GM12878 (cell line): ENCODE results near the gene KRTAP12-1. TPM values are rescaled to one million over a fixed set of nuclear protein-coding genes. Genes with fewer than 3 reads are reported as not detected.

Experiments used
- ATAC-seq: fragments of 200-7000 bp; cut with Tn5 transposase; 3 replicates; pipeline ENCODE4 v1.9.1; 2020; ENCODE audit warnings: mild to moderate bottlenecking, moderate library complexity
- BruUV-seq: library from RNA; stranded (reverse); fragments of 400-500 nt; replicated peaks from 2 replicates; lab custom pipeline; 2021; lab: Mats Ljungman, UMichigan
- CTCF ChIA-PET: fragments of 300-600 bp; sonication (Branson Sonifier 250); formaldehyde crosslinking; extraction: SDS; loops from one replicate; lab custom pipeline; 2021; ENCODE audit warnings: inconsistent platforms; lab: Yijun Ruan, JAX
- POLR2A ChIA-PET: fragments of 350-600 bp; formaldehyde crosslinking; extraction: SDS; loops from one replicate; lab custom pipeline; 2021; ENCODE audit warnings: inconsistent platforms; lab: Charles Lee
- RAD21 ChIA-PET: fragments of 300-600 bp; sonication (Branson Sonifier 250); formaldehyde crosslinking; loops from one replicate; lab custom pipeline; 2023; ENCODE audit warnings: antibody characterized with exemption; ENCODE audit not compliant: unreplicated experiment; lab: Charles Lee
- SMC1A ChIA-PET: fragments of 300-600 bp; sonication (Branson Sonifier 250); formaldehyde crosslinking; loops from one replicate; lab custom pipeline; 2023; ENCODE audit not compliant: unreplicated experiment, uncharacterized antibody; lab: Charles Lee
- DNase-seq: peaks from one replicate; pipeline ENCODE4 v3.0.0-alpha.2; 2011; ENCODE audit warnings: low read depth, low spot score
- FAIRE-seq: peaks from 3 replicates; lab custom pipeline; 2011; peaks lifted over from hg19 to GRCh38; lab: Jason Lieb, UNC
- H2AFZ ChIP-seq: 2 replicates; pipeline ENCODE4 v1.6.0; 2011; ENCODE audit warnings: low read depth, low read length, control low read depth; ENCODE audit not compliant: control insufficient read depth
- H3K27ac ChIP-seq: 2 replicates; pipeline ENCODE4 v1.5.1; 2011; ENCODE audit warnings: control low read depth; ENCODE audit not compliant: control insufficient read depth, insufficient read depth
- H3K27me3 ChIP-seq, 2 experiments: replicated peaks in 1 of 2; 2 replicates each; pipeline versions ENCODE4 v1.6.0 to v1.6.1; 2011; ENCODE audit warnings: low read length in 1 of 2; ENCODE audit not compliant: control insufficient read depth in 2 of 2, insufficient read depth in 2 of 2
- H3K36me3 ChIP-seq, 2 experiments: 2 replicates each; pipeline ENCODE4 v1.5.1; 2011; ENCODE audit warnings: low read length in 1 of 2; ENCODE audit not compliant: control insufficient read depth in 2 of 2, insufficient read depth in 2 of 2
- H3K4me1 ChIP-seq: 2 replicates; pipeline ENCODE4 v1.6.1; 2011; ENCODE audit warnings: mild to moderate bottlenecking, low read length, moderate library complexity, mixed read lengths; ENCODE audit not compliant: control insufficient read depth, insufficient read depth
- H3K4me2 ChIP-seq: 2 replicates; pipeline ENCODE4 v1.6.0; 2011; ENCODE audit warnings: control low read depth; ENCODE audit not compliant: control insufficient read depth, insufficient read depth
- H3K4me3 ChIP-seq: fragments of 200-600 bp; sonication (generic); 2 replicates; pipeline ENCODE4 v1.5.1; 2016
- H3K79me2 ChIP-seq: 2 replicates; pipeline ENCODE4 v1.6.0; 2011; ENCODE audit warnings: low read length; ENCODE audit not compliant: control insufficient read depth, insufficient read depth
- H3K9ac ChIP-seq: 2 replicates; pipeline ENCODE4 v1.8.0; 2011; ENCODE audit warnings: low read length, control low read depth, mixed read lengths; ENCODE audit not compliant: control insufficient read depth, insufficient read depth
- H3K9me3 ChIP-seq: replicated peaks from 3 replicates; pipeline ENCODE4 v1.5.1; 2011; ENCODE audit warnings: mild to moderate bottlenecking, low read length; ENCODE audit not compliant: control insufficient read depth, insufficient read depth
- H4K20me1 ChIP-seq: 2 replicates; pipeline ENCODE4 v1.6.0; 2011; ENCODE audit not compliant: control insufficient read depth, insufficient read depth
- HDAC2 ChIP-seq: fragments of 200-600 bp; sonication (generic); IDR thresholded peaks from 2 replicates; pipeline ENCODE4 v1.6.1; 2017
- PBX3 ChIP-seq: IDR thresholded peaks from 2 replicates; pipeline ENCODE4 v1.6.1; 2011; ENCODE audit warnings: mild to moderate bottlenecking, low read depth, low read length, moderate library complexity; ENCODE audit not compliant: insufficient replicate concordance
- POLR2A ChIP-seq: IDR thresholded peaks from 2 replicates; pipeline ENCODE4 v1.6.1; 2011; ENCODE audit warnings: low read depth, mild to moderate bottlenecking, low read length
- RFX5 ChIP-seq: IDR thresholded peaks from 2 replicates; pipeline ENCODE4 v1.6.1; 2011; ENCODE audit warnings: low read depth, low read length, improper control_type of control experiment
- SIX5 ChIP-seq: IDR thresholded peaks from 2 replicates; pipeline ENCODE4 v1.6.1; 2011; ENCODE audit warnings: mild to moderate bottlenecking, low read depth, low read length, moderate library complexity; ENCODE audit not compliant: severe bottlenecking
- SKIL ChIP-seq: fragments of 450-650 bp; IDR thresholded peaks from 2 replicates; pipeline ENCODE4 v1.6.1; 2017; ENCODE audit warnings: mild to moderate bottlenecking, low read depth, inconsistent platforms; ENCODE audit not compliant: poor library complexity, severe bottlenecking
- ZSCAN29 ChIP-seq: fragments of 450-650 bp; IDR thresholded peaks from 2 replicates; pipeline ENCODE4 v1.6.1; 2017; ENCODE audit warnings: mild to moderate bottlenecking, moderate library complexity
- WGBS: methylation state at CpG from one replicate; pipeline ENCODE4 v1.1.6; 2016; ENCODE audit warnings: low lambda C conversion rate; ENCODE audit not compliant: insufficient replicate concordance, insufficient coverage; ENCODE audit errors: missing lambda C conversion rate; 5-methylcytosine and 5-hydroxymethylcytosine counted together
- in situ Hi-C: fragments of 300-500 bp; cut with MboI; formaldehyde crosslinking; loops from 9 replicates; pipeline ENCODE4 v1.14.3; 2018; ENCODE audit warnings: mixed read lengths
- intact Hi-C: fragments of 100-400 bp; cut with micrococcal nuclease; formaldehyde crosslinking; loops from one replicate; pipeline ENCODE4 v1.14.2; 2022; ENCODE audit not compliant: unreplicated experiment
- polyA plus RNA-seq, 11 experiments: library from polyadenylated mRNA; depleted of rRNA in 4 of 11; unstranded in 6 of 11; stranded (reverse) in 5 of 11; fragments of >200 nt; fragmentation: Nextera tagmentation in 4 of 11; fragmentation: Illumina TruSeq in 1 of 11; extraction: Ambion mirVana in 4 of 11; extraction: Trizol in 1 of 11; gene quantifications; 1 replicate in 1 of 11; 2 replicates in 10 of 11; pipeline versions ENCODE4 v1.2.1 to v1.2.3, GENCODE V29; 2011 to 2016; ENCODE audit warnings: inconsistent platforms in 2 of 11, missing spikeins in 2 of 11, low read depth in 1 of 11
- total RNA-seq, 4 experiments: library from RNA; depleted of rRNA in 3 of 4; stranded (reverse); fragments of >200 nt in 3 of 4; fragmentation: Illumina TruSeq in 1 of 4; extraction: Trizol in 1 of 4; gene quantifications; 2 replicates each; pipeline versions ENCODE4 v1.2.1 to v1.2.3, GENCODE V29; 2013 to 2021

Gene KRTAP12-1
- total and polyA plus RNA-seq, 10 of the 15 experiments (the other 5 are each of a cell fraction or from before 2014, with no cell fraction given), result not detected

DNA sequence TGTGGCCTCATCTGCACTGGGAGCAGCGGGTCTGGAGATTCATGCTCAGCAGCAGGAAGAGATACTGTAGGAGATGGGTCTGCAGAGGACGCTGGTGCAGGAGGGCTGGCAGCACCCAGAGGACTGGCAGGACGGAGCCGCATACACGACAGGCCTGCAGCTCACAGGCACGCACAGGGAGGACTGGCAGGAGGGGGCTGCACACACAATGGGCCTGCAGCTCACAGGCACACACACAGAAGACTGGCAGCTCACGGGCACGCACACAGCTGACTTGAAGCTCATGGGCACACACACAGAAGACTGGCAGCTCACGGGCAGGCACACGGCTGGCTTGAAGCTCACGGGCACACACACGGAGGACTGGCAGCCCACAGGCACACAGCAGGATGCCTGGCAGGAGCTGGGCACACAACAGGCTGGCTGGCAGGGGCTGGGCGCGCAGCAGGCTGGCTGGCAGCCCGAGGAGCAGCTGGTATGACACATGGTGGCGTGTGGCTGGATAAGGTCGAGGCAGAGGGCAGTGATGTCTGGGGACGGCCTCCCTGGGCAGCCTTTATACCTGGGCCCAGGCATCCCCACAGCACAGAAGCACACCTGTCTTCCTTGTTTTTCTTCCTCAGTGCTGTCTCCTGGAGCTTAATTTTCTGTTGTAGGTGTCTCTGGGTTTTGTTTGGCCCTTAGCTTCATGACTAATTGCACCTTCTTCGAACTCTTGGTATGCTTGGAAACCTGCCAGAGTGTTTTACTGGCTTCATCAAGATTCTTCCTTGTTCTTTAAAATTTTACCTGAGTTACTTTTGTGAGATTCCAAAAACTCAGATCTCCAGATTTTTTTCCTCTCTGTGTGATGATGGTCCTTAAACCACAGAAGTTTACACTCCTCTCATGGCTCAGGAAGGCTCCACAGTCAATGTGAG lies 15.3 kb downstream of the KRTAP12-1 start, which contains the start of gene KRTAP12-2:
Gene KRTAP12-2, minus strand, starts transcription at position 527 of the 920 bp plus-strand sequence. Its CDS starts 41 bp downstream, at position 486.
- Histone ChIP-seq H3K9me3 (no peaks in the 10 kb centered on the region; the same call in 2 of the 3 replicates), H4K20me1 (no peaks in the 10 kb centered on the region), H3K36me3 (no peaks in the 10 kb centered on the region), H3K27me3 (no peaks in the 10 kb centered on the region), H3K4me3 (no peak within 1 kb of the TSS), H2AFZ (no peak within 1 kb of the TSS), H3K4me2 (no peak within 1 kb of the TSS), H3K79me2 (no peaks in the 10 kb centered on the region), H3K9ac (no peak within 1 kb of the TSS), H3K27ac (no peak within 1 kb of the TSS), H3K4me1 (no peaks in the 10 kb centered on the region)
- no TSS peak for BruUV-seq
- SMC1A ChIA-PET, result no interaction called here
- WGBS, result 15% methylated on average over 19 of the region's 19 CpGs
- CTCF ChIA-PET, result interaction anchor here (0.6 kb wide), 1 partner anchor 87 kb away, joined by 3 read pairs; no protein-coding TSS in a partner anchor
- DNase-seq (no peak), ATAC-seq (no peak), FAIRE-seq (no peak)
- intact Hi-C loops (no loop called here), in situ Hi-C loops (no loop called here)
- POLR2A ChIA-PET, result no interaction called here
- RAD21 ChIA-PET, result no interaction called here
- TF ChIP-seq SKIL (no peak), PBX3 (no peak), HDAC2 (no peak), ZSCAN29 (no peak), RFX5 (no peak), SIX5 (no peak), POLR2A (no peak)
